WERI-Rb-1 (cell line): ENCODE data around the gene STUM.
A peak's percentile ranks its signal among the peaks of the same experiment; 100 is the strongest.

Experiments
- DNase-seq: peaks from one replicate; pipeline ENCODE4 v3.0.0-alpha.2; 2020
- H3K27ac ChIP-seq: fragments of 250-450 bp; sonication (Bioruptor Pico); 2 replicates; pipeline ENCODE4 v1.5.1; 2020; ENCODE audit warnings: mild to moderate bottlenecking, moderate library complexity
- H3K27me3 ChIP-seq: fragments of 250-450 bp; sonication (Bioruptor Pico); 2 replicates; pipeline ENCODE4 v1.5.1; 2021; ENCODE audit warnings: mild to moderate bottlenecking, low read depth, moderate library complexity; ENCODE audit not compliant: insufficient read depth, severe bottlenecking
- H3K36me3 ChIP-seq: fragments of 250-450 bp; sonication (Bioruptor Pico); 2 replicates; pipeline ENCODE4 v1.5.1; 2020; ENCODE audit warnings: mild to moderate bottlenecking, moderate library complexity
- H3K4me3 ChIP-seq: 2 replicates; pipeline ENCODE4 v1.5.1; 2011; ENCODE audit warnings: low read depth, mild to moderate bottlenecking, control low read depth, low read length
- H3K9me3 ChIP-seq: fragments of 250-450 bp; sonication (Bioruptor Pico); 2 replicates; pipeline ENCODE4 v1.5.1; 2021; ENCODE audit warnings: mild to moderate bottlenecking, moderate library complexity; ENCODE audit not compliant: severe bottlenecking
- TF ChIP-seq, protein P1 (sequence below): IDR thresholded peaks from 2 replicates; pipeline ENCODE4 v1.5.1; 2011; ENCODE audit warnings: low read depth, mild to moderate bottlenecking, control low read depth, inconsistent platforms, low read length

Gene STUM

DNA sequence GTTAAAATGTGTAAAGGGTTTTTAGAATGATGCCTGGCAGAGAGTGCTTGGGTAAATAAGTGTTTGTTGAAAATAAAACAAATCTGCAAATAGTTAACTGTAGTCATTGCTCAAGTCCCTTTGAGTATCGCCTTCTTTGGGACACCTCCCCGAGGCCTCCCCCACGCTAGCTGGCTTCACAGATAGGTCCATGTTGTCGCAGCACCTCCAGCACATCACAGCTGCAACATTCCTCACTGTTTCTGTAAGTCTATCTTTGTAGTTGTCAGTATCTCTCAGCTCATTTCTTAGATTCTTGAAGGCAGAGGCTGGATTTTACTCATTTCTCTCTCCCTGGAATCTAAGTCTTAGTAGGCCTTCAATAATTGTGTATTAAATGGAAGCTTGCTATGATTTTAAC is 1.6 kb upstream of the STUM start:
- Histone ChIP-seq H3K27ac (no peak overlapping the region), H3K36me3 (no peaks in the 10 kb centered on the region), H3K4me3 (no peak overlapping the region), H3K9me3 (no peaks in the 10 kb centered on the region), H3K27me3 (peaks cover 9% of the 10 kb centered on the region)
- DNase-seq = no peak
- TF ChIP-seq, protein P1, sequence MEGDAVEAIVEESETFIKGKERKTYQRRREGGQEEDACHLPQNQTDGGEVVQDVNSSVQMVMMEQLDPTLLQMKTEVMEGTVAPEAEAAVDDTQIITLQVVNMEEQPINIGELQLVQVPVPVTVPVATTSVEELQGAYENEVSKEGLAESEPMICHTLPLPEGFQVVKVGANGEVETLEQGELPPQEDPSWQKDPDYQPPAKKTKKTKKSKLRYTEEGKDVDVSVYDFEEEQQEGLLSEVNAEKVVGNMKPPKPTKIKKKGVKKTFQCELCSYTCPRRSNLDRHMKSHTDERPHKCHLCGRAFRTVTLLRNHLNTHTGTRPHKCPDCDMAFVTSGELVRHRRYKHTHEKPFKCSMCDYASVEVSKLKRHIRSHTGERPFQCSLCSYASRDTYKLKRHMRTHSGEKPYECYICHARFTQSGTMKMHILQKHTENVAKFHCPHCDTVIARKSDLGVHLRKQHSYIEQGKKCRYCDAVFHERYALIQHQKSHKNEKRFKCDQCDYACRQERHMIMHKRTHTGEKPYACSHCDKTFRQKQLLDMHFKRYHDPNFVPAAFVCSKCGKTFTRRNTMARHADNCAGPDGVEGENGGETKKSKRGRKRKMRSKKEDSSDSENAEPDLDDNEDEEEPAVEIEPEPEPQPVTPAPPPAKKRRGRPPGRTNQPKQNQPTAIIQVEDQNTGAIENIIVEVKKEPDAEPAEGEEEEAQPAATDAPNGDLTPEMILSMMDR = no peak

DNA sequence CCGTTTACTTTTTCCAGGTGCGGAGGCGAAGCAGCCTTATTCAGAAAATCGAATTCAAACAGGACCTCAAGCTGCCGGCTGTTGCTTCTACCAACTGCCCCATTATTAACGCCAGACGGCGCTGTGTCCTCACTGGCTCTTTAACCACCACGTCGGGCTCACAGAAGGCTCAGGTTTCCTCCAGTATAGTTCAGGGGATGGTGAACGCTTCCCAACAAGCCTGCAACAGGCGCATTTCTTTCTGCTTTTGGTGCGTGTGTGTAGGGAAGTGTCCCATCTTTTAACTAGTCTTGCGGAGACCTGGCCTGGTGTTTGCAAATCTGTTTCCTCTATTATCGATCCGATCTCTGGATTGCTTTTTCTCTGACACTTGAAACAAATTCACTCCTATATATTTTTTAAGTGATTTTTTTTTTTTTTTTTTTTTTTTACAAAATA is 791 bp upstream of the STUM start:
- Histone ChIP-seq H3K36me3 (no peaks in the 10 kb centered on the region), H3K27me3 (peaks cover 9% of the 10 kb centered on the region), H3K9me3 (no peaks in the 10 kb centered on the region), H3K4me3 (no peak overlapping the region), H3K27ac (no peak overlapping the region)
- peak; percentile 66 for DNase-seq
- TF ChIP-seq, protein P1 = peak; percentile 81

GRCh38 chr1:226549094-226549936 is 751 bp downstream of the STUM start:
- no peaks in the 10 kb centered on the region for H3K9me3 ChIP-seq
- no peak overlapping the region for H3K27ac ChIP-seq
- H3K4me3 ChIP-seq = peak overlapping the region; percentile 41
- H3K36me3 ChIP-seq = no peaks in the 10 kb centered on the region
- TF ChIP-seq, protein P1 = no peak
- no peak for DNase-seq
- H3K27me3 ChIP-seq = peaks cover 9% of the 10 kb centered on the region

- no peak for DNase-seq
- Histone ChIP-seq H3K4me3 (peak overlapping the region; percentile 41), H3K9me3 (no peaks in the 10 kb centered on the region), H3K27me3 (peaks cover 9% of the 10 kb centered on the region), H3K27ac (no peak overlapping the region), H3K36me3 (no peaks in the 10 kb centered on the region)
- TF ChIP-seq, protein P1 = no peak
Measured at GRCh38 chr1:226549937-226550671, 1.5 kb downstream of the STUM start.

- DNase-seq = no peak
- TF ChIP-seq, protein P1 = no peak
- peaks cover 9% of the 10 kb centered on the region for H3K27me3 ChIP-seq
- H3K4me3 ChIP-seq = no peak overlapping the region
- no peaks in the 10 kb centered on the region for H3K9me3 ChIP-seq
- no peak overlapping the region for H3K27ac ChIP-seq
- no peaks in the 10 kb centered on the region for H3K36me3 ChIP-seq
Measured at GRCh38 chr1:226550672-226551041, 2.1 kb downstream of the STUM start.
